Stimulated activated CD4-positive, alpha-beta T cell treated with anti-CD3 and anti-CD28 coated beads, Interleukin-4, amount 100 ng/mL, for 1 hour (primary cell): Measurements from ENCODE around the gene MED12L.

ENCODE experiments used
- DNase-seq: peaks from one replicate; pipeline ENCODE4 v3.0.0-alpha.2; 2020

The MED12L gene

DNA sequence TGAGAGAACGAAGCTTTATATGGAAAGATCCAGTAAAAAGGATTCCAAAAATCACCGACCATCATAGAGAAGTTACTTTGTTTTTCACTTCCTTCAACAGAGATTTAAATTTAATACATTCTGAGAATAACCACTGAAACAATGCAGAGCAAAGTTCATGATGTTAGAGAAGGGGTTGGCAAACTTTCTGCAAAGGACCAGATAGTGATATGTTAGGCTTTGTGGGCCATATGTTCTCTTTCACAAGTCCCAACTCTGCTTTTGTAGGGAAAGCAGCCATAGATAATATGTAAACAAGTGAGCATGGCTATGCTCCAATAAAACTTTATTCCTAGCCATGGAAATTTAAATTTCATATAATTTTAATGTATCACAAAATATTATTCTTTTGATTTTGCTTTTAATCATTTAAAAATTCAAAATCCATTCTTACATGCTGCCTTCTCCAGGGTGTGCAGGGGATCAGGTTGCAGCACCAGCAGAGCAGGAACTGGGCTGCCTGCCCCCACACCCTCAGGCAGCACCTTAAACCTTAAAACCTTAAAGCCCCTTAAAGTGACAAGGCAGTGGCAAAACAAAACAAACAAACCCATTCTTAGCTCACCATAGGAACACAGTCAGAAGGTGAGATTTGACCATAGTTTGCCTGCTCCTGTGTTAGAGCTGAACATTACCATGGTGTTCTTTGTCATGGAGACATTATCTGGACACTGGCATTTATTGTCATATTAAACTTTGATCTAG lies 392.3 kb downstream of the MED12L start:
- DNase-seq = no peak

DNA sequence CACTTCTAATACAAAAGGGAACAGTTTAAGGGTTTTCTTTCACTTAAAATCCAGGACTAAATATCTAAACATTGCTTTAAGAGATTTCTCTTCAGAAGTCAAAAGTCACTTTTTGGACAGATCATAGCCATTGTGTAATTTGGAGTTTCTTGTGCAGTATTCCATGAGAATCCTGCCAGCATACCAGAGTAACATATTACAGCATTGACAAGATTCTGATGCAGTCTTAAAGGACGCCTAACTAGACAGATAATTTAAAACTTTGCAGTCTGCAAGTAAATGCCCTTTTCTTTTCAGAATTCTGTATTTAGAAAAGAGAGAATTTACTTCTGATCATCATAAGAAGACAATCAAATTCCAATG lies 392.9 kb downstream of the MED12L start:
- no peak for DNase-seq

DNA sequence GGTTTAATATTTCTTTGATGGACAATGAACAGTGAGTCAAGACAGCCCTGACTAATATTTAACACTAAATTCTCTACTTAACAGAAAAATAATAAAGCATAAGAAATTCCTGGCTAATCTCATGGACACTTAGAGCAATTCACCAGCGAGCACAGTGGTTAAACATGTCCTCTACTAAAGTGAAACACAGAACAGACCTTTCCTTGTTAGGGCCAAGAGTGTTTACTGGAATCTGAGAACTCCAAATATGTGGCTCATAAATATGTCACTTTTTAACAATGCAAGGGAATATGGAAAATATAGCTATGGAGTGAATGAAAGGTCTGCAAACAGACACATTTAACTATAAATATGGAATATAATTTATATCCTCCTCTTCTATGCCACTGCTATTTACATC lies 394.0 kb downstream of the MED12L start:
- no peak for DNase-seq

DNA sequence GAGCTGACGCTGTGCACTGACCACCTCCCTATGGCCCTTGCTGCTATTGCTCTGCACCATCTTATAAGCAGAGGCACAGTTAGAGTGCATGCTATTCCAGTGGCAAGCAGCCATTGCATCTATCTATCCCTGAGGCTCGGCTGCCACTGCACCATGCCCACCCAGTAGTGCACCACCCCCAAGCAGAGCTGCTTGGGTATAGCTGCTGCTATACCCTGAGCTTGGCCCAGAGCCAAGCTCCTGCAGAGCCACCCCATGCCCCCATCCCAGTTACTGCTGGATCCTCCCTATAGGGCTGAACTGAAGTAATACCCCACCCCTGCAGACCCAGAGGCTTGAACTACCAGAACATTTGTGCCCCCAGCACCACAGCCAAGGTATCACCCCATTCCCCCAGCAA lies 395.0 kb downstream of the MED12L start:
- no peak for DNase-seq

DNA sequence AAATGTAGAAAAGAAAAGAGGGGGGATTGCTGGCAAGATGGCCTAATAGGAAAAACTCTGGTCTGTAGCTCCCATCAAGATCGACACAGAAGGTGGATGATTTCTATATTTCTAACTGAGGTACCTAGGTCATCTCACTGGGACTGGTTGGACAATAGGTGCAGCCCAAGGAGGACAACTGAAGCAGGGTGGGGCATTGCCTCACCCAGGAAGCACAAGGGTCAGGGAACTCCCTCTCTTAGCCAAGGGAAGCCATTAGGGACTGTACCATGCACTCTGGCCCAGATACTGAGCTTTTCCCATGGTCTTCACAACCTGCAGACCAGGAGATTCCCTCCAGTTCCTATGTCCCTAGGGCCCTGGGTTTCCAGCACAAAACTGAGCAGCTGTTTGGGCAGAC lies 398.0 kb downstream of the MED12L start:
- no peak for DNase-seq

DNA sequence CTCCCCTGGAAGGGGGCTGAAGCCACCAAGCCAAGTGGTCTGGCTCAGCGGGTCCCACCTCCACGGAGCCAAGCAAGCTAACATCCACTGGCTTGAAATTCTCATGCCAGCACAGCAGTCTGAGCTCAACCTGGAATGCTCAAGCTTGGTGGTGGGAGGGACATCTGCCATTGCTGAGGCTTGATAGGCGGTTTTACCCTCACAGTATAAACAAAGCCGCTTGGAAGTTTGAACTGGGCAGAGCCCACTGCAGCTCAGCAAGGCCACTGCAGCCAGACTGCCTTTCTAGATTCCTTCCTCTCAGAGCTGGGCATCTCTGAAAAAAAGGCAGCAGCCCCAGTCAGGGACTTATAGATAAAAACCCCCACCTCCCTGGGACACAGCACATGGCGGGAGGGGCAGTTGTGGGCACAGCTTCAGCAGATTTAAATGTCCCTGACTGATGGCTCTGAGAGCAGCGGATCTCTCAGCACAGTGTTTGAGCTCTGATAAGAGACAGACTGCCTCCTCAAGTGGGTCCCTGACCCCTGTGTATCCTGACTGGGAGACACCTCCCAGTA lies 398.6 kb downstream of the MED12L start:
- no peak for DNase-seq
